ENCODE measurements around the gene KCNK3. TPM values are rescaled to one million over a fixed set of nuclear protein-coding genes. Genes with fewer than 3 reads are reported as not detected.

The KCNK3 gene
- total and polyA plus RNA-seq, 2 of the 13 experiments (the other 11 are each of a cell fraction or from before 2014, with no cell fraction given) = not detected

DNA sequence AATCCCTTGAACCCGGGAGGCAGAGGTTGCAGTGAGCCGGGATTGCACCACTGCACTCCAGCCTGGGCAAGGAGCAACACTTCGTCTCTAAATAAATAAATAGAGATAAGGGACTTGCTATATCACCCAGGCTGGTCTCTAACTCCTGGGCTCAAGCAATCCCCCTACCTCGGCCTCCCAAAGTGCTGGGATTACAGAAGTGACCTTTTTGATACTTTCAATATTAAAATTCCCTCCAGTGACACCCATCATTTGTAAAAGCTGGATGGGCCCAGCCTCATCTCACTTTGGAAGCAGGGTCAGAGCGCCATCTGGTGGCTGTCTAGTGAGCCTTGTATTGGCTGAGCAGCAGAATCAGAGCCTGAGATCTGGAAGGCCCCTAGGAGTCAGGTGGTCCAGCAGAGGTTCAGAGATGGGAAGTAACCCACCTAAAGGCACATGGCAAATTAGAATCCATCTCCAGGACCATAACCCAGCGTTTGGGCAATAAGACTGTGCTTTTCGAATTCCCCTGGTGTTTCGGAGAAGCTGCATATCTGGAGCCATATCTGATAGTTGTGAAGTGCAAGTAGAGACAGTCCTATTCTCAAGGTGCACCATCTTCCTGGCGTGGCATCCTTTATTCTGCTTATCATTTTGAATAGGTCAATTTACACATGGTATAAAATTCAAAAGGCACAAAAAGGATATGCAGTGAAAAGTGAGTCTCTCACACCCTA lies 53.2 kb downstream of the KCNK3 start (continued):
- no peak for TF ChIP-seq GABPA (IDR thresholded peaks at IDR 0.05; ENCODE audit: low read depth, low read length)
- TF ChIP-seq GABPA (CRISPR knock-in tag; IDR thresholded peaks at IDR 0.05; ENCODE audit: low read depth) = no peak
- TF ChIP-seq, protein P1, sequence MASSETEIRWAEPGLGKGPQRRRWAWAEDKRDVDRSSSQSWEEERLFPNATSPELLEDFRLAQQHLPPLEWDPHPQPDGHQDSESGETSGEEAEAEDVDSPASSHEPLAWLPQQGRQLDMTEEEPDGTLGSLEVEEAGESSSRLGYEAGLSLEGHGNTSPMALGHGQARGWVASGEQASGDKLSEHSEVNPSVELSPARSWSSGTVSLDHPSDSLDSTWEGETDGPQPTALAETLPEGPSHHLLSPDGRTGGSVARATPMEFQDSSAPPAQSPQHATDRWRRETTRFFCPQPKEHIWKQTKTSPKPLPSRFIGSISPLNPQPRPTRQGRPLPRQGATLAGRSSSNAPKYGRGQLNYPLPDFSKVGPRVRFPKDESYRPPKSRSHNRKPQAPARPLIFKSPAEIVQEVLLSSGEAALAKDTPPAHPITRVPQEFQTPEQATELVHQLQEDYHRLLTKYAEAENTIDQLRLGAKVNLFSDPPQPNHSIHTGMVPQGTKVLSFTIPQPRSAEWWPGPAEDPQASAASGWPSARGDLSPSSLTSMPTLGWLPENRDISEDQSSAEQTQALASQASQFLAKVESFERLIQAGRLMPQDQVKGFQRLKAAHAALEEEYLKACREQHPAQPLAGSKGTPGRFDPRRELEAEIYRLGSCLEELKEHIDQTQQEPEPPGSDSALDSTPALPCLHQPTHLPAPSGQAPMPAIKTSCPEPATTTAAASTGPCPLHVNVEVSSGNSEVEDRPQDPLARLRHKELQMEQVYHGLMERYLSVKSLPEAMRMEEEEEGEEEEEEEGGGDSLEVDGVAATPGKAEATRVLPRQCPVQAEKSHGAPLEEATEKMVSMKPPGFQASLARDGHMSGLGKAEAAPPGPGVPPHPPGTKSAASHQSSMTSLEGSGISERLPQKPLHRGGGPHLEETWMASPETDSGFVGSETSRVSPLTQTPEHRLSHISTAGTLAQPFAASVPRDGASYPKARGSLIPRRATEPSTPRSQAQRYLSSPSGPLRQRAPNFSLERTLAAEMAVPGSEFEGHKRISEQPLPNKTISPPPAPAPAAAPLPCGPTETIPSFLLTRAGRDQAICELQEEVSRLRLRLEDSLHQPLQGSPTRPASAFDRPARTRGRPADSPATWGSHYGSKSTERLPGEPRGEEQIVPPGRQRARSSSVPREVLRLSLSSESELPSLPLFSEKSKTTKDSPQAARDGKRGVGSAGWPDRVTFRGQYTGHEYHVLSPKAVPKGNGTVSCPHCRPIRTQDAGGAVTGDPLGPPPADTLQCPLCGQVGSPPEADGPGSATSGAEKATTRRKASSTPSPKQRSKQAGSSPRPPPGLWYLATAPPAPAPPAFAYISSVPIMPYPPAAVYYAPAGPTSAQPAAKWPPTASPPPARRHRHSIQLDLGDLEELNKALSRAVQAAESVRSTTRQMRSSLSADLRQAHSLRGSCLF (CRISPR knock-in tag; IDR thresholded peaks at IDR 0.05; ENCODE audit: borderline replicate concordance) = no peak
- TF ChIP-seq THAP7 (CRISPR knock-in tag; IDR thresholded peaks at IDR 0.05) = no peak
- TF ChIP-seq ZNF34 (CRISPR knock-in tag; IDR thresholded peaks at IDR 0.05; ENCODE audit: borderline replicate concordance) = no peak
- no peak for TF ChIP-seq ZNF282 (IDR thresholded peaks at IDR 0.05; ENCODE audit: partially characterized antibody)
- TF ChIP-seq ATF1 (CRISPR knock-in tag; IDR thresholded peaks at IDR 0.05) = no peak
- TF ChIP-seq ARID3A (IDR thresholded peaks at IDR 0.05; ENCODE audit: low read depth, low read length) = peak; percentile 43; the same call in 1 of the 2 replicates
- TF ChIP-seq AGO1 (IDR thresholded peaks at IDR 0.05; ENCODE audit: low read depth, low read length, poor library complexity, severe bottlenecking) = no peak
- TF ChIP-seq, protein P2, sequence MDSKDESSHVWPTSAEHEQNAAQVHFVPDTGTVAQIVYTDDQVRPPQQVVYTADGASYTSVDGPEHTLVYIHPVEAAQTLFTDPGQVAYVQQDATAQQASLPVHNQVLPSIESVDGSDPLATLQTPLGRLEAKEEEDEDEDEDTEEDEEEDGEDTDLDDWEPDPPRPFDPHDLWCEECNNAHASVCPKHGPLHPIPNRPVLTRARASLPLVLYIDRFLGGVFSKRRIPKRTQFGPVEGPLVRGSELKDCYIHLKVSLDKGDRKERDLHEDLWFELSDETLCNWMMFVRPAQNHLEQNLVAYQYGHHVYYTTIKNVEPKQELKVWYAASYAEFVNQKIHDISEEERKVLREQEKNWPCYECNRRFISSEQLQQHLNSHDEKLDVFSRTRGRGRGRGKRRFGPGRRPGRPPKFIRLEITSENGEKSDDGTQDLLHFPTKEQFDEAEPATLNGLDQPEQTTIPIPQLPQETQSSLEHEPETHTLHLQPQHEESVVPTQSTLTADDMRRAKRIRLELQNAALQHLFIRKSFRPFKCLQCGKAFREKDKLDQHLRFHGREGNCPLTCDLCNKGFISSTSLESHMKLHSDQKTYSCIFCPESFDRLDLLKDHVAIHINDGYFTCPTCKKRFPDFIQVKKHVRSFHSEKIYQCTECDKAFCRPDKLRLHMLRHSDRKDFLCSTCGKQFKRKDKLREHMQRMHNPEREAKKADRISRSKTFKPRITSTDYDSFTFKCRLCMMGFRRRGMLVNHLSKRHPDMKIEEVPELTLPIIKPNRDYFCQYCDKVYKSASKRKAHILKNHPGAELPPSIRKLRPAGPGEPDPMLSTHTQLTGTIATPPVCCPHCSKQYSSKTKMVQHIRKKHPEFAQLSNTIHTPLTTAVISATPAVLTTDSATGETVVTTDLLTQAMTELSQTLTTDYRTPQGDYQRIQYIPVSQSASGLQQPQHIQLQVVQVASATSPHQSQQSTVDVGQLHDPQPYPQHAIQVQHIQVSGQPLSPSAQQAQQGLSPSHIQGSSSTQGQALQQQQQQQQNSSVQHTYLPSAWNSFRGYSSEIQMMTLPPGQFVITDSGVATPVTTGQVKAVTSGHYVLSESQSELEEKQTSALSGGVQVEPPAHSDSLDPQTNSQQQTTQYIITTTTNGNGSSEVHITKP (CRISPR knock-in tag; IDR thresholded peaks at IDR 0.05; ENCODE audit: low read depth) = peak; percentile 65
- no peak; the same call in 1 of the 2 replicates for TF ChIP-seq RARA (CRISPR knock-in tag; IDR thresholded peaks at IDR 0.05)
- TF ChIP-seq MXI1 (IDR thresholded peaks at IDR 0.05; ENCODE audit: borderline replicate concordance, low read depth, low read length) = no peak
- no peak for TF ChIP-seq ZFP37 (CRISPR knock-in tag; IDR thresholded peaks at IDR 0.05; ENCODE audit: borderline replicate concordance)
- no peak for TF ChIP-seq ZNF432 (CRISPR knock-in tag; IDR thresholded peaks at IDR 0.05; ENCODE audit: borderline replicate concordance)
- TF ChIP-seq, protein P3, sequence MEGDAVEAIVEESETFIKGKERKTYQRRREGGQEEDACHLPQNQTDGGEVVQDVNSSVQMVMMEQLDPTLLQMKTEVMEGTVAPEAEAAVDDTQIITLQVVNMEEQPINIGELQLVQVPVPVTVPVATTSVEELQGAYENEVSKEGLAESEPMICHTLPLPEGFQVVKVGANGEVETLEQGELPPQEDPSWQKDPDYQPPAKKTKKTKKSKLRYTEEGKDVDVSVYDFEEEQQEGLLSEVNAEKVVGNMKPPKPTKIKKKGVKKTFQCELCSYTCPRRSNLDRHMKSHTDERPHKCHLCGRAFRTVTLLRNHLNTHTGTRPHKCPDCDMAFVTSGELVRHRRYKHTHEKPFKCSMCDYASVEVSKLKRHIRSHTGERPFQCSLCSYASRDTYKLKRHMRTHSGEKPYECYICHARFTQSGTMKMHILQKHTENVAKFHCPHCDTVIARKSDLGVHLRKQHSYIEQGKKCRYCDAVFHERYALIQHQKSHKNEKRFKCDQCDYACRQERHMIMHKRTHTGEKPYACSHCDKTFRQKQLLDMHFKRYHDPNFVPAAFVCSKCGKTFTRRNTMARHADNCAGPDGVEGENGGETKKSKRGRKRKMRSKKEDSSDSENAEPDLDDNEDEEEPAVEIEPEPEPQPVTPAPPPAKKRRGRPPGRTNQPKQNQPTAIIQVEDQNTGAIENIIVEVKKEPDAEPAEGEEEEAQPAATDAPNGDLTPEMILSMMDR (CRISPR knock-in tag; IDR thresholded peaks at IDR 0.05) = peak; percentile 95
- TF ChIP-seq PITX1 (CRISPR knock-in tag; IDR thresholded peaks at IDR 0.05) = no peak

Data from HepG2 (cell line).